Natural killer cell (primary cell): ENCODE data around the gene NPAS3. TPM values are rescaled to one million over a fixed set of nuclear protein-coding genes. Genes with fewer than 3 reads are reported as not detected.
A peak's percentile ranks its signal among the peaks of the same experiment; 100 is the strongest.

Source experiments
- ATAC-seq, 3 donors: fragments of 150-1000 bp in 2 of 3; fragments of 200-7000 bp in 1 of 3; cut with Tn5 transposase; 1 replicate in 1 of 3; 2 replicates in 2 of 3; pipeline ENCODE4 v1.10.0; 2021; ENCODE audit warnings: mild to moderate bottlenecking in 2 of 3, moderate library complexity in 2 of 3
- DNase-seq, 2 donors: peaks; one replicate each; pipeline versions ENCODE4 v3.0.0 to v3.0.0-alpha.2; 2013 to 2021; ENCODE audit warnings: mixed read lengths in 1 of 2
- H3K27ac ChIP-seq: one replicate; pipeline ENCODE4 v1.5.1; 2013; ENCODE audit warnings: mild to moderate bottlenecking, low read length
- H3K27me3 ChIP-seq: one replicate; pipeline ENCODE4 v1.6.1; 2013; ENCODE audit warnings: low read length; ENCODE audit not compliant: control insufficient read depth, insufficient read depth
- H3K36me3 ChIP-seq: one replicate; pipeline ENCODE4 v1.6.1; 2013; ENCODE audit warnings: low read length; ENCODE audit not compliant: control insufficient read depth, insufficient read depth
- H3K4me1 ChIP-seq: one replicate; pipeline ENCODE4 v1.6.1; 2013; ENCODE audit warnings: low read length; ENCODE audit not compliant: control insufficient read depth, insufficient read depth
- H3K4me3 ChIP-seq: one replicate; pipeline ENCODE4 v1.5.1; 2013; ENCODE audit warnings: low read length
- H3K9me3 ChIP-seq: one replicate; pipeline ENCODE4 v1.6.1; 2013; ENCODE audit warnings: low read length; ENCODE audit not compliant: control insufficient read depth, insufficient read depth
- H3K27ac Mint-ChIP-seq, 2 donors: one replicate each; pipeline ENCODE4 v1.8.0; 2022; ENCODE audit warnings: mild to moderate bottlenecking in 2 of 2, mixed read lengths in 2 of 2, moderate library complexity in 1 of 2
- H3K27me3 Mint-ChIP-seq, 2 donors: one replicate each; pipeline ENCODE4 v1.8.0; 2022; ENCODE audit warnings: low read depth in 2 of 2, mixed read lengths in 2 of 2
- H3K36me3 Mint-ChIP-seq: one replicate; pipeline ENCODE4 v1.8.0; 2022; ENCODE audit warnings: mixed read lengths
- H3K4me1 Mint-ChIP-seq, 2 donors: one replicate each; pipeline ENCODE4 v1.8.0; 2022; ENCODE audit warnings: mixed read lengths in 2 of 2
- H3K4me3 Mint-ChIP-seq: one replicate; pipeline ENCODE4 v1.8.0; 2022; ENCODE audit warnings: mild to moderate bottlenecking, moderate library complexity, mixed read lengths
- H3K9me3 Mint-ChIP-seq, 2 donors: one replicate each; pipeline ENCODE4 v1.8.0; 2022; ENCODE audit warnings: mixed read lengths in 2 of 2
- WGBS: methylation state at CpG from one replicate; pipeline ENCODE4 v1.1.7; 2013; ENCODE audit warnings: missing lambda C conversion rate; ENCODE audit not compliant: insufficient coverage; 5-methylcytosine and 5-hydroxymethylcytosine counted together
- intact Hi-C: fragments of 100-400 bp; cut with micrococcal nuclease; formaldehyde crosslinking; loops from one replicate; pipeline ENCODE4 v1.14.2; 2022
- total RNA-seq, 4 donors: library from RNA; stranded (reverse); fragments of 120-200 nt in 1 of 4; gene quantifications; one replicate each; pipeline versions ENCODE4 v1.2.3 to v1.2.4, GENCODE V29; 2013 to 2022
- TF ChIP-seq, protein P1 (sequence below): fragments of 200-600 bp; IDR thresholded peaks from one replicate; pipeline ENCODE4 v1.8.0; 2022; ENCODE audit warnings: antibody characterized with exemption

NPAS3 gene
- total RNA-seq, 3 donors from 2014 or later (not counting 1 experiment from before 2014, with no cell fraction given), result not detected

GRCh38 chr14:32940711-32941667 is 2.3 kb downstream of the NPAS3 start:
- Histone ChIP-seq H3K27me3 (peaks cover 33% of the 10 kb centered on the region), H3K9me3 (no peaks in the 10 kb centered on the region), H3K4me1 (peaks cover 6% of the 10 kb centered on the region), H3K27ac (no peak overlapping the region), H3K4me3 (no peak overlapping the region), H3K36me3 (no peaks in the 10 kb centered on the region)
- peak overlapping the region; percentile 35 for H3K4me3 Mint-ChIP-seq
- no peak for DNase-seq
- peaks cover 29 to 49% of the 10 kb centered on the region in 2 donors for H3K27me3 Mint-ChIP-seq
- TF ChIP-seq, protein P1, sequence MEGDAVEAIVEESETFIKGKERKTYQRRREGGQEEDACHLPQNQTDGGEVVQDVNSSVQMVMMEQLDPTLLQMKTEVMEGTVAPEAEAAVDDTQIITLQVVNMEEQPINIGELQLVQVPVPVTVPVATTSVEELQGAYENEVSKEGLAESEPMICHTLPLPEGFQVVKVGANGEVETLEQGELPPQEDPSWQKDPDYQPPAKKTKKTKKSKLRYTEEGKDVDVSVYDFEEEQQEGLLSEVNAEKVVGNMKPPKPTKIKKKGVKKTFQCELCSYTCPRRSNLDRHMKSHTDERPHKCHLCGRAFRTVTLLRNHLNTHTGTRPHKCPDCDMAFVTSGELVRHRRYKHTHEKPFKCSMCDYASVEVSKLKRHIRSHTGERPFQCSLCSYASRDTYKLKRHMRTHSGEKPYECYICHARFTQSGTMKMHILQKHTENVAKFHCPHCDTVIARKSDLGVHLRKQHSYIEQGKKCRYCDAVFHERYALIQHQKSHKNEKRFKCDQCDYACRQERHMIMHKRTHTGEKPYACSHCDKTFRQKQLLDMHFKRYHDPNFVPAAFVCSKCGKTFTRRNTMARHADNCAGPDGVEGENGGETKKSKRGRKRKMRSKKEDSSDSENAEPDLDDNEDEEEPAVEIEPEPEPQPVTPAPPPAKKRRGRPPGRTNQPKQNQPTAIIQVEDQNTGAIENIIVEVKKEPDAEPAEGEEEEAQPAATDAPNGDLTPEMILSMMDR, result no peak
- intact Hi-C loops, result no loop called here
- no peak overlapping the region for H3K27ac Mint-ChIP-seq
- no peaks in the 10 kb centered on the region for H3K36me3 Mint-ChIP-seq
- H3K4me1 Mint-ChIP-seq, result peaks cover 0 to 23% of the 10 kb centered on the region in 2 donors
- WGBS, result 88% methylated on average over 5 of the region's 7 CpGs
- no peak for ATAC-seq
- H3K9me3 Mint-ChIP-seq, result no peaks in the 10 kb centered on the region

- H3K27me3 Mint-ChIP-seq, result peaks cover 25 to 42% of the 10 kb centered on the region in 2 donors
Measured at GRCh38 chr14:32941668-32942065, 3.0 kb downstream of the NPAS3 start.

GRCh38 chr14:32947081-32947480 is 8.4 kb downstream of the NPAS3 start:
- Histone ChIP-seq H3K27me3 (peaks cover 6% of the 10 kb centered on the region), H3K9me3 (no peaks in the 10 kb centered on the region), H3K36me3 (no peaks in the 10 kb centered on the region), H3K4me1 (no peaks in the 10 kb centered on the region), H3K4me3 (no peak overlapping the region), H3K27ac (no peak overlapping the region)
- no peak for ATAC-seq
- no peaks in the 10 kb centered on the region for H3K4me1 Mint-ChIP-seq
- H3K4me3 Mint-ChIP-seq, result no peak overlapping the region
- no peak for DNase-seq
- no peaks in the 10 kb centered on the region for H3K36me3 Mint-ChIP-seq
- TF ChIP-seq, protein P1, result no peak
- peaks cover 5 to 6% of the 10 kb centered on the region in 2 donors for H3K27me3 Mint-ChIP-seq
- no peaks in the 10 kb centered on the region for H3K9me3 Mint-ChIP-seq
- no peak overlapping the region for H3K27ac Mint-ChIP-seq
- WGBS, result no CpG with 5 or more reads among the region's 1 CpG
- intact Hi-C loops, result no loop called here

More at GRCh38 chr14:32941668-32942065, 3.0 kb downstream of the NPAS3 start:
- WGBS, result 84% methylated on average over 1 of the region's 2 CpGs
- peaks cover 6% of the 10 kb centered on the region for H3K4me1 ChIP-seq
- no peaks in the 10 kb centered on the region for H3K9me3 Mint-ChIP-seq
- peak overlapping the region; percentile 4 for H3K4me3 Mint-ChIP-seq
- H3K9me3 ChIP-seq, result no peaks in the 10 kb centered on the region
- DNase-seq, result no peak
- TF ChIP-seq, protein P1, result no peak
- H3K27ac Mint-ChIP-seq, result no peak overlapping the region
- H3K36me3 ChIP-seq, result no peaks in the 10 kb centered on the region
- H3K4me1 Mint-ChIP-seq, result peaks cover 0 to 23% of the 10 kb centered on the region in 2 donors
- no peak for ATAC-seq
- no peak overlapping the region for H3K4me3 ChIP-seq
- peaks cover 27% of the 10 kb centered on the region for H3K27me3 ChIP-seq
- intact Hi-C loops, result no loop called here
- no peak overlapping the region for H3K27ac ChIP-seq
- no peaks in the 10 kb centered on the region for H3K36me3 Mint-ChIP-seq
